Left lung (tissue), 10 donors: ENCODE measurements around the gene ACACA. TPM values are rescaled to one million over a fixed set of nuclear protein-coding genes. Genes with fewer than 3 reads are reported as not detected.

ENCODE experiments used
- ATAC-seq: fragments of 200-7000 bp; cut with Tn5 transposase; one replicate; pipeline ENCODE4 v1.9.1; 2020; ENCODE audit warnings: moderate library complexity
- DNase-seq, 4 donors: peaks; one replicate each; pipeline ENCODE4 v3.0.0-alpha.2; 2013 to 2020
- H3K27ac ChIP-seq, 2 donors: fragments of 200-600 bp; sonication (generic) in 1 of 2; one replicate each; pipeline versions ENCODE4 v1.5.0 to v1.8.0; 2020 to 2021
- H3K27me3 ChIP-seq, 2 donors: fragments of 200-600 bp; sonication (generic) in 1 of 2; one replicate each; pipeline versions ENCODE4 v1.5.0 to v1.8.0; 2020 to 2021
- H3K36me3 ChIP-seq, 2 donors: fragments of 200-600 bp; sonication (generic) in 1 of 2; one replicate each; pipeline versions ENCODE4 v1.5.0 to v1.8.0; 2020 to 2021
- H3K4me1 ChIP-seq, 2 donors: fragments of 200-600 bp; one replicate each; pipeline ENCODE4 v1.8.0; 2021
- H3K4me3 ChIP-seq, 2 donors: fragments of 200-600 bp; sonication (generic) in 1 of 2; one replicate each; pipeline versions ENCODE4 v1.5.0 to v1.8.0; 2020 to 2021; ENCODE audit warnings: mild to moderate bottlenecking in 1 of 2
- H3K9me3 ChIP-seq, 2 donors: fragments of 200-600 bp; sonication (generic) in 1 of 2; one replicate each; pipeline versions ENCODE4 v1.5.0 to v1.8.0; 2020 to 2021
- intact Hi-C, 2 donors: fragments of 100-400 bp; cut with DNase I; formaldehyde crosslinking; loops; one replicate each; pipeline versions ENCODE4 v1.11.2 to v1.14.2; 2022
- polyA plus RNA-seq, 6 donors: library from polyadenylated mRNA; unstranded; fragments of 120-200 nt; gene quantifications; one replicate each; pipeline ENCODE4 v1.2.1, GENCODE V29; 2013; ENCODE audit not compliant: insufficient read length in 6 of 6
- total RNA-seq, 2 donors: library from RNA; stranded (reverse); fragmentation: NEBNext Ultra II Directional; extraction: Animal tissue kit (Norgen Biotek cat#: 25700); gene quantifications; one replicate each; pipeline ENCODE4 v1.2.1, GENCODE V29; 2021
- TF ChIP-seq, protein P1 (sequence below), 2 donors: fragments of 200-600 bp; sonication (generic) in 1 of 2; IDR thresholded peaks; one replicate each; pipeline versions ENCODE4 v1.5.0 to v1.8.0; 2021; ENCODE audit warnings: antibody characterized with exemption in 2 of 2
- donor health status: DM: no; HTN: yes; CAD: no.
- donor health status: DM: no; HTN: no; CAD: no.

ACACA gene
- total and polyA plus RNA-seq, 8 donors, result 43.6 to 128 (median 53.3) TPM

GRCh38 chr17:37344519-37344918 lies 62.1 kb downstream of the ACACA start:
- no peaks in the 10 kb centered on the region for H3K9me3 ChIP-seq
- DNase-seq, result no peak
- TF ChIP-seq, protein P1, sequence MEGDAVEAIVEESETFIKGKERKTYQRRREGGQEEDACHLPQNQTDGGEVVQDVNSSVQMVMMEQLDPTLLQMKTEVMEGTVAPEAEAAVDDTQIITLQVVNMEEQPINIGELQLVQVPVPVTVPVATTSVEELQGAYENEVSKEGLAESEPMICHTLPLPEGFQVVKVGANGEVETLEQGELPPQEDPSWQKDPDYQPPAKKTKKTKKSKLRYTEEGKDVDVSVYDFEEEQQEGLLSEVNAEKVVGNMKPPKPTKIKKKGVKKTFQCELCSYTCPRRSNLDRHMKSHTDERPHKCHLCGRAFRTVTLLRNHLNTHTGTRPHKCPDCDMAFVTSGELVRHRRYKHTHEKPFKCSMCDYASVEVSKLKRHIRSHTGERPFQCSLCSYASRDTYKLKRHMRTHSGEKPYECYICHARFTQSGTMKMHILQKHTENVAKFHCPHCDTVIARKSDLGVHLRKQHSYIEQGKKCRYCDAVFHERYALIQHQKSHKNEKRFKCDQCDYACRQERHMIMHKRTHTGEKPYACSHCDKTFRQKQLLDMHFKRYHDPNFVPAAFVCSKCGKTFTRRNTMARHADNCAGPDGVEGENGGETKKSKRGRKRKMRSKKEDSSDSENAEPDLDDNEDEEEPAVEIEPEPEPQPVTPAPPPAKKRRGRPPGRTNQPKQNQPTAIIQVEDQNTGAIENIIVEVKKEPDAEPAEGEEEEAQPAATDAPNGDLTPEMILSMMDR (IDR thresholded peaks at IDR 0.05), result no peak
- H3K27ac ChIP-seq, result no peak overlapping the region
- H3K27me3 ChIP-seq, result no peaks in the 10 kb centered on the region
- intact Hi-C loops, result no loop called here
- ATAC-seq, result no peak
- no peak overlapping the region for H3K4me3 ChIP-seq
- H3K4me1 ChIP-seq, result no peaks in the 10 kb centered on the region
- no peaks in the 10 kb centered on the region for H3K36me3 ChIP-seq

GRCh38 chr17:37342589-37342988 lies 64.0 kb downstream of the ACACA start:
- TF ChIP-seq, protein P1 (IDR thresholded peaks at IDR 0.05), result no peak
- Histone ChIP-seq H3K4me1 (peaks cover 0 to 10% of the 10 kb centered on the region in 2 donors), H3K4me3 (no peak overlapping the region), H3K9me3 (no peaks in the 10 kb centered on the region), H3K27ac (no peak overlapping the region), H3K27me3 (no peaks in the 10 kb centered on the region), H3K36me3 (peaks cover 0 to 5% of the 10 kb centered on the region in 2 donors)
- ATAC-seq (no peak), DNase-seq (no peak)
- intact Hi-C loops, result no loop called here

DNA sequence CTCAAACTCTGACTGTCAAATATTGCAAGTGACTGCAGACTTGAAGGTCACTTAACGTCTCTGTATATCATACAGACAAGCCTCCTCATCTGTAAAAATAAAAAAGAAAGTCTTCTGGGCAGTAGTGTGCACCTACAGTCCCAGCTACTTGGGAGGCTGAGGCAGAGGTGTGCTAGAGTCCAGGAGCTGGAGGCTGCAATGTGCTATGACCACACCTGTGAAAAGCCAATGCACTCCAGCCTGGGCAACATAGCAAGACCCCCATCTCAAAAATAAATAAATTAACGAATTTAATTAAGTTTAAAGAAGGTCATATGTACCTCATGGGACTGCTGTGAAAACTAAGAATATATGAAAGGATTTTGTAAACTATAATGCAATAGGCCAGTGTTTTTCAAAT lies 65.8 kb downstream of the ACACA start:
- TF ChIP-seq, protein P1 (IDR thresholded peaks at IDR 0.05), result no peak
- peaks cover 0 to 10% of the 10 kb centered on the region in 2 donors for H3K4me1 ChIP-seq
- intact Hi-C loops, result no loop called here
- no peak overlapping the region for H3K4me3 ChIP-seq
- H3K27ac ChIP-seq, result no peak overlapping the region
- DNase-seq, result no peak
- no peak for ATAC-seq
- peaks cover 0 to 5% of the 10 kb centered on the region in 2 donors for H3K36me3 ChIP-seq
- no peaks in the 10 kb centered on the region for H3K9me3 ChIP-seq
- H3K27me3 ChIP-seq, result no peaks in the 10 kb centered on the region

DNA sequence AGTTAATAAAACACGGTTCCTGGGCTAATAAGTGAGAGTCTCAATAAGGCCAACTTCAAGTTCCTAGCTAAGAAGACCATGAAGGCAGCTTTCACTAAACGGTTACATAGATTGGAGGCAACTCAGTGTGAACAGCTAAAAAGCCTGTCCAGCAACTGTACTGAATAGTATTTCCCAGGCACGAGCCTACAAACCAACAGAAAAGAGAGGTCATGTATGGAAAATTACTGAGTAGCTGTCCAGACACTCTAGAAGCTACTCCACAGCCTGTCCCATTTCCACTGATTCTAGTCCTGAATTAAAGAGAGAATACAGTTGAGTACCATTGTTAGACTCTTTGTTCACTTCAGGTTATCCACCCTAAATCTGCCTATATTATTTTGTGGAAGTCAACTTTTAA lies 67.3 kb downstream of the ACACA start:
- no peak for DNase-seq
- Histone ChIP-seq H3K4me3 (no peak overlapping the region), H3K36me3 (peaks cover 0 to 5% of the 10 kb centered on the region in 2 donors), H3K27me3 (no peaks in the 10 kb centered on the region), H3K27ac (no peak overlapping the region), H3K4me1 (peaks cover 0 to 10% of the 10 kb centered on the region in 2 donors), H3K9me3 (no peaks in the 10 kb centered on the region)
- intact Hi-C loops, result no loop called here
- TF ChIP-seq, protein P1 (IDR thresholded peaks at IDR 0.05), result no peak
- peak; percentile 94 for ATAC-seq

DNA sequence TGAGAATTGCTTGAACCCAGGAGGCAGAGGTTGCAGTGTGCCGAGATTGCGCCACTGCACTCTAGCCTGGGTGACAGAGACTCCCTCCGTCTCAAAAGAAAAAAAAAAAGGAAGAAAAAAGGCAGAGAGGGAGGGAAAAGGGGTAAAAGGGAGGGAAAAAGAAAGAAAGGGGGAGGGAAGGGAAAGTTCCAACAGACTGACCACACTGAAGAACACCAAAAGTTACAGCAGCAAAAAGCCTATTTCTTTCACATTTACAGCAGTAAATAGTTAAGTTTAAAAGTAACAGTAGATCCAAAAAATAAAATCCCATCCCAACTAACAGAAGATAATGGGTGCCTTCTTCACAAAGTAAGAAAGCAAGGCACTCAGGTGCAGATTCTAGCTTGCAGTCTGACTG lies 67.8 kb downstream of the ACACA start:
- intact Hi-C loops, result no loop called here
- peaks cover 0 to 10% of the 10 kb centered on the region in 2 donors for H3K4me1 ChIP-seq
- no peak for ATAC-seq
- H3K4me3 ChIP-seq, result no peak overlapping the region
- H3K27me3 ChIP-seq, result no peaks in the 10 kb centered on the region
- H3K27ac ChIP-seq, result no peak overlapping the region
- peaks cover 0 to 5% of the 10 kb centered on the region in 2 donors for H3K36me3 ChIP-seq
- H3K9me3 ChIP-seq, result no peaks in the 10 kb centered on the region
- TF ChIP-seq, protein P1 (IDR thresholded peaks at IDR 0.05), result no peak
- no peak for DNase-seq
